Suppressor macrophage treated with lipopolysaccharide for 4 hours (primary cell): ENCODE results near the gene RGS12.

Experiments used
- DNase-seq: peaks from one replicate; pipeline ENCODE4 v3.0.0-alpha.2; 2020

Gene RGS12

DNA sequence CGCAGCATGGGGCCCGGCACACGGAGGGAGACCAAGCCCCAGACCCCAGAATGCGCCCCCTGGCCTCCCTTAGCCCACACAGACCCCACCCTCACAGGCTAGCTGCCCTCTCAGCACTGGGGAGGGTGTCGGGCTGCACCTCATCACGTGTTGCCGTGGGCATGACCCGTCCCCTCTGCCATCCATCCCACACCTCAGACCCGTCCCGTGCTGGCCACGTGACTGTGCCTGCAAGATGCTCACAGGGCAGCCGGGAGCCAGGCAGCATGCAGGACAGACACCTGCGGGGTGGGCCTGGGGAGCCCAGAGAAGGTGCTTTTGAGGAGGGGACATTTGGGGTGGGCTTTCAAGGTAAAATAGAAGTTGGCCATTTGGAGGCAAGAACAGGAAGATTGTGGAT lies 39.0 kb upstream of the RGS12 start:
- no peak for DNase-seq

DNA sequence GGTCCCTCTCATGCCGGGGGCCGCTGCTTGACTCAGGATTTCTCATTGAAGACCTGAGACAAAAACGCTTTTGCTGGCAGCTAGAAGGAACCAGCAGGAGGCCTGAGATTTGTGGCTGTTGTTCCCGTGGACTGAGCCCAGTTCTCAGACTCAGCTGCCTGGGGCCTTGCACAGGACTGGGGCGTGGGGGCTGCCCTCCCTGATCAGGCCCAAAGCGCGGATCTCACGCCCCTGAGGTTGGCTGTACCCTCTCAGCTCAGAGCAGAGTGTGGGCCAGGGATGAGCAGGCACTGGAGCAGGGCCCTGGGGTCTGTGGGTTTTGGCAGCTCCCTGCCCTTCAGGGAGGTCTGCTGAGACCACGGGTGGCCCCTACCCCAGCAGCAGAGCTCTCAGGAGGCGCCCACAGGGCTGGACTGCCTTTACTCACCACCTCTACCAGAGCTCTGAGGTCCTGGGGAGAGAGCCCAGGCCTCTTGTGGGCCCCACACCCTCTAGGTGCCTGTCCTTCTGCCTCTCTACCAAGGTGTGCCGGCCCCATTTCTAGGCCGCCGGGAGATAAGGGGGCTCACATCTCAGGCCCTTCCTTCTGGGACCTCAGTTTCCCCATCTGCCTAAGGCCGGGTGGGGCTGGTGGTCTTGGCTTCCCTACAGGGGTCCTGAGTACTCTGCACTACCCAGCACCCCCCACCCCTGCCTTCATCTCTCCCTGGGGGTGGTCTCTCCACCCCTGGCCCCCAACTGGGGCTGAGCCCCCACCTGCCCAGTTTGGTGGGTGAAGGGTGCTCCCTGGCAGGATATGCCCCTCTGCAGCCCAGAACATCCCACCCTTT lies 38.3 kb upstream of the RGS12 start:
- no peak for DNase-seq

DNA sequence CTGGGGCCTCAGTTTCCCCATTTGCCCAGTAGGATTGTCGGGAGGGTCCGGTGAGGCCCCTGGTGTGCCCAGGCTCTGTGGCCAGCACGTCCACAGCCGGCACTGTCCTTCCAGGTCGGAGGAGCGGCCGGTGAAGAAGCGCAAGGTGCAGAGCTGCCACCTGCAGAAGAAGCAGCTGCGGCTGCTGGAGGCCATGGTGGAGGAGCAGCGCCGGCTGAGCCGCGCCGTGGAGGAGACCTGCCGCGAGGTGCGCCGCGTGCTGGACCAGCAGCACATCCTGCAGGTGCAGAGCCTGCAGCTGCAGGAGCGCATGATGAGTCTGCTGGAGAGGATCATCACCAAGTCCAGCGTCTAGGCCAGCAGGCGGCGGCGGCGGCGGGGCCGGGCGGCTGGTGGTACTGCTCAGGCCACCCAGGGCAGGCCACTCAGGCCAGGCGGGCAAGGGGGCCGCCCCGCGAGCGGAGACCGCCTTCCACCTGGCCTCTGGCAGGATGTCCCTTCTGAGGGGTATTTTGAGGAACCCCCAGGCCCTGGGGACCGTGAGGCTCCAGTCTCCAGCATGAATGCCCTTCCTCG lies 37.1 kb upstream of the RGS12 start:
- DNase-seq, result no peak

DNA sequence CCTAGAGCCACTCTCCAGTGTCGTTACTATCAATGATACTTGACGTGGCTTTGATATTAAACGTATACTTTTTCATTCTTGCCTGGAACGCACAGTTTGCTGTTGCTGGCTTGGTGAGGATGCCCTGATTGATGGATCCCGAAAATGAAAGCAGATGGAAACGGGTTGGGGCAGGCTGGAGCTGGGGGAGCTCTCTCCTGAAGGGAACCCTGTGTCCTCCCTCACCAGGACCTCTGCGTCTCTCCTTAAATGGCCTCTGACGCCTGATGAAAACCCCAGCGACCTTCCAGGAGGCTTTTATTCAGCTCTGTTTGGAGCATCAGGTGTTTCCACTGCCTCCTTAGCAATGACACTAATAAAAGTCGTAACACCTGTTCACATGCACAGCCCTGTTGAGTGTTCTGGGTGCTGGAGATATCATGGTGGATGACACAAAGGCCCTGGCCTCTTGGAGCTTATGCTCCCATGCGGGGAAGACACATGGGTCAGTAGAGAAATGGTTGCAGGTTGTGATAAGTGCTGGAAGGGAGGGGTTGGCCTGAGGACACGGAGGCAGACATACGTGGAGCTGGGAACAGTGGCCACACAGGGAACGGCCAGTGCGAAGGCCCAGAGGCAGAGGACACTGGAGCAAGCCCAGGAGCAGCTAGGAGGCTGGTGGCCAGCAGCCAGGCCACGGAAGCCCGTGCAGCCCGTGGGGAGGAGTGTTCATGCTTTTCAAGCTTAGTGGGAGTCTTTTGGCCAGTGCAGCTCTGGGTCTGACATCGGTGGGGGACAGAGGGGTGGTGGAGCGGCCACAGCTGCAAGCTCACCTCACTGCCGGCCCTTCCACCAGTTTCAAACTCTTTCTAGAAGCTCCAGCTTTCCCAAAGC lies 36.4 kb upstream of the RGS12 start:
- DNase-seq, result no peak

DNA sequence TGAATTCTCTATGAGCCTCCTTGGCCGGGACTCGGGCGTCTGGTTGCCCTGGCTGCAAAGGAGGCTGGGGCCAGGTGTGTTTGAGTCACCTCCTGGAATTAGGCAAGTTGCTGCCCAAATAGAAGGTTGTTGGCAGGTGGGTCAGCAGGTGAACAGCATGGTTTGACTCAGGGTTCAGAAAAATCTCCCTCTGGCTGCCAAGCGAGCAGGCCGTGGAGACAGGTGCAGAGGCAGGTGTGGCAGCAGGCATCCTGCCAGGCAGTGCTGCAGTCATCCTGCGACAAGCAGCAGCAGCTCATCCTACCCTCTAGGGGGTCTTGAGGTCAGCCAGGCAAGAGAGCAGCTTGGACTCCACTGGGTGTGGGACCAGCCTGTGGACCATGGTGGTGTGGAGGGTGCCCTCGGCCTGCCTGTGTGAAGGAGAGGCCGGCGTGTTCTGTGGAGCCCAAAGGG lies 35.7 kb upstream of the RGS12 start:
- no peak for DNase-seq

DNA sequence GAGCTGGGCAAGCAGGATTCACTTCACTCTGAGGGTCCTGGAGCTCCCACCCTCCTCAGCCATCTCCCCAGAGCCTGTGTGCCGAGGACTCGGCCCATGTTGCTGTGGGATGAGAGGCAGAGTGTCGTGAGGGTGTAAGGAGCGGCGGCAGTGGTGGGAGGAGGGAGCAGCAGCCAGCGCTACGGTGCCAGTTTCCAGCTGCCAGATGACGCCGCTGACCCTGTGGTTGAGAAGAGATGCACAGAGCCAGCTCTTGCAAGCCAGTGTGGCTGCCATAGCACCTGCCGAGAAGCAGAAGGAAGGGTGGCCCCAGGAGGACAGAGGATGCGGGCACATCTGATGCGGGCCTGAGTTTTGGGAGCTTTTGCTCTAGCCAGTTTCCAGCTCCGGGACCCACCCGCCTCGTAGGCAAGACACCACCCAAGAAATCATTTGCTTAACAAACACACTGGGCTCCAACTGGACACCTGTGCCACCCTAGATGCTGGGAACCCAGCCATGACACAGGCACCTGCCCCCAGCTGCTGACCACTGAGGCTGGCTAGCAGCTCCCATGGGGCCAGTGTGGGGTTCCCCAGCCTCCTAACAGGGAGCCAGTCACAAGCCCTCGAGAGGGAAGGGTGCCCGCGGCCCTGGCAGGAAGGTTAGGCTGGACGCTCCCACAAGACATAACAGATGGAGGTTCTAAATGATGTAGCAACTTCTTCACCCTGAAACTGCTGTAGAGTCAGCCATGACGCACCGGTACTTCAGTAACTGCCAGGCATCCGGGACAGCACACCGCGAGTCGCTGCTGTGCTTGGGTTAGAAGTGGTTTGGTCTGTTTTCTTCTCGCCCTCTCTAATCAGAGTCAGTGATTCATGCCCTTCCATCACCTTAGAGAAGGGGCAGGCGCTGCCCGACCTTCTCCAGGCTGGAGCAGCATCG lies 35.0 kb upstream of the RGS12 start:
- no peak for DNase-seq

DNA sequence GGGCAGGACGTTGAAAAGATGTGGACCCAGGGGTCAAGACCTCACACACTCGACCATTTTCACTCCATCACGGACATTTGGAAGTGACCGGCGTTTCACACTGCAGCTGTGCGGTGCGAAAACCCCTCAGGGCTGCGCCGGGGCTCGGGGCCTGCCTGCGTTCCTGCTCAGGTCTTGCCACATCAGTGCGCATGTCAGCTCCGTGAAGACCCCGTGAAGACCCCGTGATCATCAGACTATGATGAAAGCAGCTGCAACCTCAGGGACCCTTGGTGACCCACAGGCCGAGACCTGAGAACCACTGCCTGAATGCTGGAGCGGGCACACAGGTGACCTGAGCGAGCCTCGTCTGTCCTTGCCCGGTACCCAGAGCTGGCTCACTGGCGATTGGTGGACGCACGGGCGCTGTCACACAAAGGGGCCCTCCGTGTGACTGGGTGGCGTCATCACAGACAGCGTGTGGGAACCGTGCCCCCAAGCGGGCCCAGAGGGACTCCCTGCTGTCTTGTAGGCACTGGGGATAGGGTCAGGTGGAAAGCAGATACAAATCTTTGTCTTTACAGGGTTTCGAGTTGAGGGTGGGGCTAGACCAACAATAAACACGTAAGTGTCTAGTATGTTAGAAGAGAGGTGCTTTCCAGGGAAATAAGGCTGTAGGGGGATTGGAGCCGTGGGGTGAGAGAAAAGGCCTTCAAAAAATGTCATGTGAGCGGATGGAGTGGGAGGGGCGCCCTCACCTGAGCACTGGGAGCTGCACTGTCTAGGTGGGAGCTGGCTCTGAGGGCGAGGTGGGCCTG lies 31.2 kb upstream of the RGS12 start:
- no peak for DNase-seq

DNA sequence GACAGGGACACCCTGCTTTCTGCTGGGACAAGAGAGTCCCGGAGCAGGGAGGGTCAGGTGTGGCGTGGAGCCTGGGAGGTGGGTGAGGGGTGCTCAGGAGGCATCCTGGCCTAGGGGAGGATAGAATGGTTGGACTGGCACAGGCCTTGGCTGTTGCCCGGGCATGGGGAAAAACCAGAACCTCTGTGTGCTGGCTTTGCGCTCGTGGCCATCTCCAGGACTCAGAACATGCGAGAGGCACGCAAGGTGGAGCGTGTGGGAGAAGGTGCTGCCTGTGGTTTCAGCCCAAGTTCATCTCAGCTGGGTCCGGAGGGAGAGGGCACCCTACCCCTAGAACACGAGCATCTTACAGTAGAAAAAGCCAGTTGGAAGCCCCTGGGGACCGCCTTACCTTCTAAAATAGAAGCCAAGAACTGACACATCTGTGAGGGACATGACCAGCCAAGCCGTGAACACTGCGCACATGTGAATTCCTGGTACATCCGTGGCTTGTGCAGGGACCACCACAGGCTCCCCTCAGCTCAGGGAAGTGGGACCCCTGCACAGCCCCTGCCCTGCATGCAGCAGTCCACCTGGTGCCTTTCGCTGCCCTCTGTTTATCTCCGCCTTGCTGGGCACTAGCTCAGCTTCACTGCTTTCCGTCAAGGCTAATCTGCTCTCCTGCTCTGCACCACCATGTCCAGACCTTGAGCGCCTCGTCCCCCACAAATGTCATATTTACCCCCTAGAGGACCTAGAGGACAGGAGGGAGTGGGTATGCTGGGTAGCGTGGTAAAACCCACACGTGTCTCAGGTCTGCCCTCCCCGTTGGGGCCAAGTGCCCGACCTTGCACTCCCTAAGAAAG lies 30.4 kb upstream of the RGS12 start:
- no peak for DNase-seq

DNA sequence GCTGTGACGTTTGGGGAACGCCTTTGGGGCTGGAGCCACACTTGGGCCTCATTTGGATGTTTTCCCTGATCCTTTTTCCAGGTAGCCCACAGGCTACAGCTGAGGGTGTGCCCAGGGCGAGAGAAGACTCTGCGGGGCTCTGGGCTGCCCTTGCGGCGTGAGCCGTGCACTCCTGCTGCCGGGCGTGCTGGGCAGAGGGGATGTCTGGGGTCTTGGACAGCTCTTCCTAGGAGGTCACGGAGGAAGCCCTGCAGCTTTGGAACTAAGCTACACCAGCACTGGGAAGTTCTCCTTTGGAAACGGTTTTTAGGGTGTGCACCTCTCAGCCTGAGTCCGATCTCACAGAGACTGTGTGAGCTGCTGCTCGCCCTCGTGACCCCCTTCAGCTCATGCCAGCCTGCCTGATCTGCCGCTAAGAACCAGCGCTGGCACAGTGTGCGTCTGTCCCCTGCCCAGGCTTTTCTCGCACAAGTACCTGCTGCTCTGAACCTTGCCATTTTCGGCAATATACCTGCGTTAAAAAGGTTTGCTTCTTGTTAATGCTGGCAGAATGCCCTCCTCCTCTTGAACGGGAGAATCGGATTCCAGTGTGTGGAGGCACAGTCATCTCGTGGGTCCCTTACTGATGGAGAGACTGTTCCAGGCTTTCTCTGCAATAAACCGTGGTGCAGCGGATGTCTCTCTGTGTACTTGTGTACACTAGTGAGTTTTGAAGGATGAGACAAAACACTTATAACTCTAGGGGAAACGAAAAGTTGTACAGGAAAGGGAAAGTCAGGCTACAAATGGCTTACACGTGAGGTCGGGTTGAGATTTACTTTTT lies 29.6 kb upstream of the RGS12 start:
- no peak for DNase-seq

DNA sequence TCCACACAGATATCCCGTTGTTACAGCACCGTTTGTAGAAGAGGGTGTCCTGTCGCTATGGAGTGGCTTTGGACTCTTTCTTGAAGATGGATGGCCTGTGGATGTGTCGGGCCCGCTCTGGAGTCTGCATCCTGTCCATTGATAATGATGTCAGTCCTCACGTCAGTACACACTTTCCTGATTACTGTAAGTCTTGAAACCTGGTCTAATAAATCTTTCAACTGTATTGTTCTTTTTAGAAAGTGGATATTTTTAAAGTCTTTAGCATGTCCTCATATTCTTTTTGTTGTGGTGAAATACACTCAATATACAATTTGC lies 29.0 kb upstream of the RGS12 start:
- DNase-seq, result no peak

DNA sequence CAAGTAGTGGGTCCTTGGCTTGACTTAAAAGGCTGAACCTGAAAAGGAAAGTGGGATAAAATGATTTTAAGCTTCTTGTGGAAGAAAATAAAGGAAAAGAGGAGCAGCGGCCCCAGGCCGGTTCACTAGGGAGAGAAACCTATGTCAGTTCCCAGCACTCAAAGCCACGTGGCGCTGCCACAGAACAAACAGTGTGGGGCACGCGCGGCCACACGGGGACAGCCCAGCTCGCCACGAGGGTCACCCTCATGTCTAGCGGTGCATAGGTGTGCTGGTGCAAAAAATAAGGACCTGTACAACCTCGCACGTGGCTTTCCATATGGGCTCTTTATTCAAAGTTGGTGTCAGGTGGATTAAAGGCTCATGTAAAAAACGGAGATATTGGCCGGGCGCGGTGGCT lies 26.7 kb upstream of the RGS12 start:
- no peak for DNase-seq

DNA sequence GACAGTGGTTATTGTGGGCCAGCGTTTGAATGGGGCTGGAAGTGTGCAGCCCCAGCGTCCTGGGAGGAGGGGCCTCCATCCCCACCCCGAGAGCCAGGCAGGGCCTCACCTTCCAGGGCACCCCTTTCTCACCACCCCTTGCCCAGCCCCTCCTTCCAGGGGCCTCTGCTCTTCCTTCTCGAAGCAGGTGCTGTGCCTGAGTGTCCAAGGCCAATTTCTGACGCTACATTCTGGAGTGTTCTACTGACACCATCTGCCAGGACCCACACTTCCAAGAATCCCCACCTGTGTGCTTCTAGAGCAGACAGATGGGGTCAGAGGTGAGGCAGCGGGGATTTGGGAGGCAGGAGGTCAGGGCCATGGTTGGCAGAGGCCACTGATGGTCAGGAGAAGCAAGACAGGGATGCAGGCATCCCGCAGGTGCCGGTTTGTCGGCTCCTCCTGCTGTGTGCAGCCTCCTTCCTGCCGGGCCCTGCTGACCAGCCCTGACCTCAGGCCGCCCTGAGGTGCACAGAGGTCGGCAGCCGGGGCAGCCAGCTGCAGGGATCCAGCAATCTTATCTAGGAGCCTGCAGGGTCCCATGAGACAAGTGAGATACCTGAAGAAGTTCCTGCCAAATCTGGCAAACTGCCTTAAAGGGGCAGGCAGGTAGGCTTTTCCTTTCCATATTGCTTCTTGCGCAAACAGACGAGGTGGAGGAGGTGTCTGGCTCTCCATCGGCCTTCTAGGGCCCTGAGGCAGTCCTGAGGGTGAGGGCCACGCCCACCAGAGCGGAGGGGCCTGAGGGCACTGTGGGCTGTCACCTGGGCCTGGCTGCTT lies 25.0 kb upstream of the RGS12 start:
- DNase-seq, result no peak

DNA sequence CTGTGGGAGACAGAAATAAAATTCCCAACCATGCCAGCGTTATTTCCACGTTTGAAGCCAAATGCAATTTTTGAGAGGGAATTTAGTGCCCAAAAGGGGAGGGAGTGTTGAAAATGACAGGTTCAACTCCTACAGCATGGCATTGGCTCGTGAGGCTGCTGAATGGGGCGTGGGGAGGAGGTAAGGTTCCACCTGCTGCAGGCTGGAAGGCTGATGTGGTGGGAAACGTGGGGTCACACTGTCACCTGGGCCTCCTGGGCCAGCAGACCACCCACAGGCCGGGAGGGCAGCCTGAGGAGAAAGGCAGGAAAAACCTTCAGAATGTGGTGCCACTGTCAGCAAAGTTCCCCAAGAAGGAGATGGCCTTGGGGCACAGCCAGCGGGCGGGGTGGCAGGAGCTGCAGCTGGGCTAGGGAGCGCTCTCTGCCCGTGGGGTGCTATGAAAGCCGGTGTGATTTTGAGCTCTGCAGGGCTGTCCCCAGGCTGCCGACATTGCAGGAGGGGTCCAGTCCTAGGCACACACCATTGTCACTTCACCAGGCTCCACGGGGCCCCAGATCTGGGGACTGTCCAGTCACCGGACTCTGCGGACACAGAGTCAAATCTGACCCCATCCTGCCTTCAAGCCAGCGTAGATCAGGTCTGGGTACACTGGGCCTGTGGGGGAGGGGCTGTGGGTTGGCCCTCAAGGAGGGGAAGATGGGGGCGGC lies 24.3 kb upstream of the RGS12 start:
- DNase-seq, result no peak

DNA sequence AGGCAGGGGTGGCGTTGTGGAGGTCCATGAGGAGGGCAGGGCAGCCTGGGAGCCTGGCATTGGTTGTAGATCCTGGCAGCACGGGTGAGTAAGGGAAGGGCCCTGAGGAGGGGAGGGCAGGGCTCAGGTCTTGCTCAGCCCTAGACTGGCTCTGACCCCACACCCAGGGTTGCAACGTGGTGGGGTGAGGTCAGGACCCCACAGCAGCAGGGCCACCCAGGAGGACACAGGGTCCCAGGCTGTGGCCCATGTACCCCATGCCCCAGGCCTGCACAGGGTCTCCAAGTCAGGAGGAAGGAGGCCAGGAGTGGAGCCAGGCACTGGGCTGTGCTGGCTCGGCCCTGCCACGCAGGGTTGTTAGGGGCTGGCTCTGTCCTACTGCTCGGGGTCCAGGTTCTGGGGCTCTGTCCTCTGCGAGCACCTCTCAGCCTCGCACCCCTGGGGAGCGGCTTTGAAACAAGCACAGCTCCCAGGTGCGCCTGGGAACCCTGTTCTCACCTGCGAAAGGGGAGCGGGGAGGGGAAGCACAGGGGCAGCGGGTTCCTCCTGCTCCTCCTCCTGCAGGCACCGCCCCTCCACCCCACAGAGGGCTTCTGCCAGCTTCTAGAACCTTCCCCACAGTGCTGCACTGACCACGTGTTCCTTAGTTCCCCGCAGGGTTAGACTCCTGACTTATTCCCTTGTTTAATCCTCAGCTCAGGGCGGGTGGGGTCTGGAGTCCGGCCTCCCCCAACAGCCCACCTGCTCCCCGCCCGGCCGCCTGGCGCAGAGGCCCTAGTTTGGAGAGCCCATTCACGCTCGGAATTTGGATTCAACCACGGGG lies 23.5 kb upstream of the RGS12 start:
- no peak for DNase-seq

DNA sequence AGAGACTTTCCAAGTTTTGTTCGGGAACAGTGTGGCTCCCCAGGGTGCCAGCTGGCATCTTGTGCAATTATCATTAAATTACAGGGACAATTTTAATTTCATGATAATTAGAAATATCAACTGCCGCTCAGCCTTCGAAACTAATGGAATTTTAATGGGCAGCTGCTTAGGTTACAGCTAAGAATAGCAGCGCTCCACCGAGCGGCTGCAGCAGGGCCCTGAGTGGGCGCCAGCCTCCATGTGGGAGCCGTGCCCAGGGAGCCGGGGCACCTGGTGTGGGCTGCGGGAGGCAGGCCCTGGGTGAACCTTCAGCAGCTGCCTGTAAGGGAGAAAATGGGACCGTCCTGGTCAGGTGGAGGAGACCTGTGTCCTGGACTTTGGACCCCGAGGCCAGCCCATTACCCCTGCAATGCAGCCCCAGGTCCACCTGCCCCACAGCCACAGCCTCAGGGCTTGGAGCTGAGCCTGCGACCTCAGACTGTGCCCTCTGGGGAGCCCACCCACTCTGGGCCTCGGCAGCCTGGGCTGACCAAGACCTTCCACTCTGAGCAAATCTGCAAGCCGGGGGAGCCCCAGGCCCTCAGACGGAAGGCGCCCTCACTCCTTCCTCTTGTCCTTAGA lies 22.7 kb upstream of the RGS12 start:
- DNase-seq, result no peak

DNA sequence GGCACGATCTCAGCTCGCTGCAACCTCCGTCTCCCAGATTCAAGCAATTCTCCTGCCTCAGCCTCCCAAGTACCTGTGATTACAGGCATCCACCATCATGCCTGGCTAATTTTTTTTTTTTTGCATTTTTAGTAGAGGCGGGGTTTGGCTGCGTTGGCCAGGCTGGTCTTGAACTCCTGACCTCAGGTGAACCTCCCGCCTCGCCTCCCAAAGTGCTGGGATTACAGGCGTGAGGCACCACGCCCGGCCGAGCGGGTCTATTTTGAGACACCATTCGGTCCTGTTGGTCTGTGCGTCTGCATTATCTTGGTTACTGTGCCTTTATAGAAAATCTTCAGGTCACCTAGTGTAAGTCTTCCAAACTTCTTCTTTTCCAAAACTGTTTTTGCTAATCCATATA lies 21.7 kb upstream of the RGS12 start:
- DNase-seq, result no peak

DNA sequence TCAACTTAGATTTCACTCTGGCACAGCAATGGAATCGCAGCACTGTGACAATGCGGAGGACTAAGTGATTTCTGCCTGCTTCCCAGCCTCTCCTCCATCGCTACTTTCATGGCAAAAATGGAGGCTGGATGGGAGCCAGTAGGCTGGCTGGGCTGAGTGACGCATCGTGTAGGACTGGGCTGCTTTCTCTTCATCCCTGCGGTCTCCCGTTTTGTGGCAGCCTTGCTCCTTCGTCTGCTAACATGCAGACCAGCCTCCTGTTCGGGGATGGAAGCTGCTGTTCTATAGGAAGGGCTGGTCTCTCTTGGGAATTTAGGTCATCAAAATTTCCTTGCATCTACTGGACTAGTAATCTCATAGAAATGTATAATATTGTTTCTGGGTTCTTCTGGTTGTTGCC lies 15.8 kb upstream of the RGS12 start:
- no peak for DNase-seq
